Keratinocyte (primary cell): ENCODE results near the gene KIAA1958. TPM values are rescaled to one million over a fixed set of nuclear protein-coding genes. Genes with fewer than 3 reads are reported as not detected.

ENCODE experiments used
- DNase-seq: peaks from one replicate; pipeline ENCODE4 v3.0.0-alpha.2; 2011; ENCODE audit warnings: low read depth, missing footprints, low spot score
- FAIRE-seq: peaks from 2 replicates; lab custom pipeline; 2011; peaks lifted over from hg19 to GRCh38; lab: Jason Lieb, UNC
- H2AFZ ChIP-seq: 2 replicates; pipeline ENCODE4 v1.6.0; 2012; ENCODE audit warnings: low read length, control low read depth, inconsistent platforms; ENCODE audit not compliant: control insufficient read depth
- H3K27ac ChIP-seq: 2 replicates; pipeline ENCODE4 v1.5.1; 2011; ENCODE audit warnings: low read length; ENCODE audit not compliant: control insufficient read depth, insufficient read depth
- H3K27me3 ChIP-seq: 3 replicates; pipeline ENCODE4 v1.6.0; 2011; ENCODE audit warnings: low read length; ENCODE audit not compliant: control insufficient read depth, insufficient read depth; ENCODE audit errors: extremely low read depth
- H3K36me3 ChIP-seq, 2 experiments: 2 replicates in 1 of 2; 3 replicates in 1 of 2; pipeline ENCODE4 v1.5.1; 2011; ENCODE audit warnings: low read length in 2 of 2, mild to moderate bottlenecking in 1 of 2; ENCODE audit not compliant: control insufficient read depth in 2 of 2, insufficient read depth in 2 of 2; ENCODE audit errors: extremely low read depth in 1 of 2
- H3K4me1 ChIP-seq: 3 replicates; pipeline ENCODE4 v1.5.1; 2011; ENCODE audit warnings: low read length; ENCODE audit not compliant: control insufficient read depth, insufficient read depth; ENCODE audit errors: extremely low read depth
- H3K4me2 ChIP-seq: 3 replicates; pipeline ENCODE4 v1.6.0; 2011; ENCODE audit warnings: low read depth, low read length; ENCODE audit not compliant: control insufficient read depth, insufficient read depth; ENCODE audit errors: extremely low read depth
- H3K4me3 ChIP-seq, 3 experiments: fragments of 200-600 bp in 1 of 3; sonication (generic) in 1 of 3; 2 replicates in 2 of 3; 3 replicates in 1 of 3; pipeline ENCODE4 v1.5.1; 2011 to 2016; ENCODE audit warnings: low read length in 3 of 3, mild to moderate bottlenecking in 3 of 3, control low read depth in 2 of 3, inconsistent platforms in 1 of 3, low read depth in 1 of 3, mixed read lengths in 1 of 3, mixed run types in 1 of 3, moderate library complexity in 1 of 3; ENCODE audit not compliant: control insufficient read depth in 2 of 3, insufficient read depth in 2 of 3; ENCODE audit errors: extremely low read depth in 1 of 3
- H3K79me2 ChIP-seq: 2 replicates; pipeline ENCODE4 v1.6.0; 2012; ENCODE audit warnings: low read length; ENCODE audit not compliant: control insufficient read depth, insufficient read depth
- H3K9ac ChIP-seq: 3 replicates; pipeline ENCODE4 v1.6.0; 2011; ENCODE audit warnings: low read length; ENCODE audit not compliant: control insufficient read depth, insufficient read depth; ENCODE audit errors: extremely low read depth
- H3K9me1 ChIP-seq: 3 replicates; pipeline ENCODE4 v1.6.0; 2011; ENCODE audit warnings: low read length; ENCODE audit not compliant: control insufficient read depth, insufficient read depth; ENCODE audit errors: extremely low read depth
- H3K9me3 ChIP-seq: 2 replicates; pipeline ENCODE4 v1.5.1; 2012; ENCODE audit warnings: low read depth, low read length; ENCODE audit not compliant: control insufficient read depth
- H4K20me1 ChIP-seq: 3 replicates; pipeline ENCODE4 v1.6.0; 2011; ENCODE audit warnings: low read length; ENCODE audit not compliant: control insufficient read depth, insufficient read depth; ENCODE audit errors: extremely low read depth
- EZH2 ChIP-seq: IDR thresholded peaks from one replicate; pipeline ENCODE4 v1.6.1; 2012; ENCODE audit warnings: inconsistent platforms, mild to moderate bottlenecking, low read length, moderate library complexity
- dilution Hi-C: fragments of 300-500 bp; cut with MboI; formaldehyde crosslinking; loops from one replicate; pipeline ENCODE4 v1.7.0; 2020; ENCODE audit warnings: low sequenced_read_pairs; ENCODE audit not compliant: extremely low pct_ligation_motif_present
- polyA plus RNA-seq, 5 experiments: library from polyadenylated mRNA; depleted of rRNA in 3 of 5; stranded (reverse) in 3 of 5; stranded (forward) in 1 of 5; unstranded in 1 of 5; fragments of >200 nt; gene quantifications; 1 replicate in 1 of 5; 2 replicates in 3 of 5; 3 replicates in 1 of 5; pipeline versions ENCODE4 v1.2.1 to v1.2.3, GENCODE V29; 2011 to 2012; ENCODE audit warnings: missing spikeins in 2 of 5, low read depth in 1 of 5, low replicate concordance in 1 of 5
- TF ChIP-seq, protein P1 (sequence below), 3 experiments: IDR thresholded peaks in 1 of 3; conservative IDR thresholded peaks in 1 of 3; optimal IDR thresholded peaks in 1 of 3; 2 replicates in 2 of 3; 3 replicates in 1 of 3; pipeline versions ENCODE3 to v1.5.1; 2011; ENCODE audit warnings: low read length in 3 of 3, mild to moderate bottlenecking in 3 of 3, moderate library complexity in 2 of 3, control low read depth in 1 of 3, inconsistent platforms in 1 of 3; ENCODE audit not compliant: insufficient read depth in 2 of 3; ENCODE audit errors: extremely low read depth in 1 of 3

The KIAA1958 gene
- polyA plus RNA-seq, 1 donor (not counting 4 experiments of a cell fraction or from before 2014, with no cell fraction given) = 0.84 TPM

GRCh38 chr9:112555101-112555643 lies 68.5 kb downstream of the KIAA1958 start:
- Histone ChIP-seq H3K79me2 (no peaks in the 10 kb centered on the region), H3K27me3 (no peaks in the 10 kb centered on the region), H3K9me3 (no peaks in the 10 kb centered on the region), H3K4me1 (peaks cover 53% of the 10 kb centered on the region), H3K9me1 (no peaks in the 10 kb centered on the region), H2AFZ (no peak overlapping the region), H3K4me3 (no peak overlapping the region), H3K4me2 (peak overlapping the region; percentile 50), H3K36me3 (no peaks in the 10 kb centered on the region), H3K9ac (peak overlapping the region; percentile 2), H4K20me1 (no peaks in the 10 kb centered on the region), H3K27ac (peak overlapping the region; percentile 80)
- dilution Hi-C loops = no loop called here
- DNase-seq (no peak), FAIRE-seq (no peak)
- no peak for TF ChIP-seq EZH2
- TF ChIP-seq, protein P1, sequence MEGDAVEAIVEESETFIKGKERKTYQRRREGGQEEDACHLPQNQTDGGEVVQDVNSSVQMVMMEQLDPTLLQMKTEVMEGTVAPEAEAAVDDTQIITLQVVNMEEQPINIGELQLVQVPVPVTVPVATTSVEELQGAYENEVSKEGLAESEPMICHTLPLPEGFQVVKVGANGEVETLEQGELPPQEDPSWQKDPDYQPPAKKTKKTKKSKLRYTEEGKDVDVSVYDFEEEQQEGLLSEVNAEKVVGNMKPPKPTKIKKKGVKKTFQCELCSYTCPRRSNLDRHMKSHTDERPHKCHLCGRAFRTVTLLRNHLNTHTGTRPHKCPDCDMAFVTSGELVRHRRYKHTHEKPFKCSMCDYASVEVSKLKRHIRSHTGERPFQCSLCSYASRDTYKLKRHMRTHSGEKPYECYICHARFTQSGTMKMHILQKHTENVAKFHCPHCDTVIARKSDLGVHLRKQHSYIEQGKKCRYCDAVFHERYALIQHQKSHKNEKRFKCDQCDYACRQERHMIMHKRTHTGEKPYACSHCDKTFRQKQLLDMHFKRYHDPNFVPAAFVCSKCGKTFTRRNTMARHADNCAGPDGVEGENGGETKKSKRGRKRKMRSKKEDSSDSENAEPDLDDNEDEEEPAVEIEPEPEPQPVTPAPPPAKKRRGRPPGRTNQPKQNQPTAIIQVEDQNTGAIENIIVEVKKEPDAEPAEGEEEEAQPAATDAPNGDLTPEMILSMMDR (optimal IDR thresholded peaks at IDR 0.05 in 1 of 3, IDR thresholded peaks at IDR 0.05 in 1 of 3, conservative IDR thresholded peaks at IDR 0.05 in 1 of 3; ENCODE audit: extremely low read depth in 1 of 3, insufficient read depth in 2 of 3, low read length in 3 of 3) = no peak

DNA sequence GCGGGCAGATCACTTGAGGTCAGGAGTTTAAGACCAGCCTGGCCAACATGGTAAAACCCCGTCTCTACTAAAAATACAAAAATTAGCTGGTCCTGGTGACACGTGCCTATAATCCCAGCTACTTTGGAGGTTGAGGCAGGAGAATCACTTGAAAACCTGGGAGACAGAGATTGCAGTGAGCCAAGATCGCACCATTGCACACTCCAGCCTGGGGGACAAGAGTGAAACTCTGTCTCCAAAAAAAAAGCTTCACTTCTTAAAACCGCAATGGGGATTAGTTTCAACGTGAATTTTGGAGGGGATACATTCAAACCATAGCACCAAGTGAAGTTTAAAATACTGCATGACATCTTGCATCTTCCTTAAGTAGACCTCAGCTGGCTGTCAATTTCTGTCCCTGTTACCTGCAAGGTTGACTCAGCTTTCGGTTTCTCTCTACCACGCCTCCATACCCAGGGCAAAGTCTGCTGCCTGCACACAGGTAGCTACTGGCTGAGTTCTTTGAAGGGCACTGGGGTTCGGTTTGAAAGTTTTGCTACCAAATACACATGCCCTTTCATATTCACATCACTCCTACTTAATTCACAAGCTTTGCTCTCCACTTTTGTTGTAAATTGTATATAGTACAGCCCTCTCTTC lies 69.3 kb downstream of the KIAA1958 start:
- Histone ChIP-seq H3K4me3 (no peak overlapping the region), H3K4me1 (peaks cover 46% of the 10 kb centered on the region), H3K9me3 (no peaks in the 10 kb centered on the region), H3K27ac (peak overlapping the region; percentile 59), H3K27me3 (no peaks in the 10 kb centered on the region), H4K20me1 (no peaks in the 10 kb centered on the region), H3K9ac (no peak overlapping the region), H3K36me3 (no peaks in the 10 kb centered on the region), H2AFZ (no peak overlapping the region), H3K4me2 (peak overlapping the region; percentile 45), H3K9me1 (no peaks in the 10 kb centered on the region), H3K79me2 (no peaks in the 10 kb centered on the region)
- dilution Hi-C loops = no loop called here
- TF ChIP-seq, protein P1 (optimal IDR thresholded peaks at IDR 0.05 in 1 of 3, IDR thresholded peaks at IDR 0.05 in 1 of 3, conservative IDR thresholded peaks at IDR 0.05 in 1 of 3; ENCODE audit: extremely low read depth in 1 of 3, insufficient read depth in 2 of 3, low read length in 3 of 3) = no peak
- TF ChIP-seq EZH2 = no peak
- DNase-seq = no peak
- no peak for FAIRE-seq
